ENCODE measurements around the gene FSTL4.

GRCh38 chr5:133494923-133495246 lies 117.5 kb downstream of the FSTL4 start:
- no peak for TF ChIP-seq CTCF (IDR thresholded peaks at IDR 0.05)
- TF ChIP-seq POLR2A (IDR thresholded peaks at IDR 0.05): no peak
